Endothelial cell of hepatic sinusoid (primary cell): ENCODE results near the gene IPO11.
"Not testable (repeated sequence)": the region's sequence is repeated elsewhere in the genome, so short reads cannot be mapped to it uniquely, and the experiment has no call there.

ENCODE experiments used
- in situ Hi-C: cut with HindIII; loops from 2 replicates; pipeline ENCODE4 v1.10.0; 2017; ENCODE audit warnings: low sequenced_read_pairs

The IPO11 gene

GRCh38 chr5:62594364-62594984 is 181.9 kb downstream of the IPO11 start:
- in situ Hi-C loops, result no loop called here

- in situ Hi-C loops, result no loop called here
Measured at GRCh38 chr5:62596096-62596495, 183.5 kb downstream of the IPO11 start.

GRCh38 chr5:62596691-62597090 is 184.1 kb downstream of the IPO11 start:
- in situ Hi-C loops, result no loop called here

- in situ Hi-C loops, result no loop called here
Measured at GRCh38 chr5:62597314-62597713, 184.8 kb downstream of the IPO11 start.

GRCh38 chr5:62600560-62601252 is 188.1 kb downstream of the IPO11 start:
- in situ Hi-C loops, result no loop called here

- in situ Hi-C loops, result no loop called here
Measured at GRCh38 chr5:62603934-62604333, 191.4 kb downstream of the IPO11 start.

GRCh38 chr5:62605638-62606037 is 193.1 kb downstream of the IPO11 start:
- in situ Hi-C loops, result no loop called here

- in situ Hi-C loops, result no loop called here
Measured at GRCh38 chr5:62606878-62607277, 194.3 kb downstream of the IPO11 start.

GRCh38 chr5:62607615-62608014 is 195.1 kb downstream of the IPO11 start:
- in situ Hi-C loops, result no loop called here

- in situ Hi-C loops, result no loop called here
Measured at GRCh38 chr5:62608529-62609511, 196.3 kb downstream of the IPO11 start.

GRCh38 chr5:62614355-62614754 is 201.8 kb downstream of the IPO11 start:
- in situ Hi-C loops, result no loop called here

- in situ Hi-C loops, result no loop called here
Measured at GRCh38 chr5:62616615-62617277, 204.2 kb downstream of the IPO11 start.

GRCh38 chr5:62617943-62618342 is 205.4 kb downstream of the IPO11 start:
- in situ Hi-C loops, result no loop called here

GRCh38 chr5:62620761-62621160 is 208.2 kb downstream of the IPO11 start:
- in situ Hi-C loops, result no loop called here

- in situ Hi-C loops, result no loop called here
Measured at GRCh38 chr5:62621280-62621679, 208.7 kb downstream of the IPO11 start.

GRCh38 chr5:62623271-62623670 is 210.7 kb downstream of the IPO11 start:
- in situ Hi-C loops, result no loop called here

- in situ Hi-C loops, result not testable (repeated sequence)
Measured at GRCh38 chr5:62624436-62624835, 211.9 kb downstream of the IPO11 start.

GRCh38 chr5:62626534-62626933 is 214.0 kb downstream of the IPO11 start:
- in situ Hi-C loops, result no loop called here

GRCh38 chr5:62627121-62627520 is 214.6 kb downstream of the IPO11 start:
- in situ Hi-C loops, result no loop called here

- in situ Hi-C loops, result no loop called here
Measured at GRCh38 chr5:62627901-62628300, 215.3 kb downstream of the IPO11 start.
